T-helper 1 cell treated with Interleukin-12 subunit alpha and Interleukin-12 subunit beta and Interleukin-4 antibody, amounts not matched to agents 30 μg/mL and 1 μg/mL, for 36 hours (primary cell): ENCODE measurements around the gene DDAH1.

Source experiments
- H3K27ac Mint-ChIP-seq: one replicate; pipeline ENCODE4 v1.8.0; 2021; ENCODE audit warnings: mild to moderate bottlenecking, mixed read lengths
- H3K27me3 Mint-ChIP-seq: one replicate; pipeline ENCODE4 v1.8.0; 2021; ENCODE audit warnings: low read depth, mixed read lengths
- H3K36me3 Mint-ChIP-seq: one replicate; pipeline ENCODE4 v1.8.0; 2021; ENCODE audit warnings: low read depth, mixed read lengths
- H3K4me1 Mint-ChIP-seq: one replicate; pipeline ENCODE4 v1.8.0; 2021; ENCODE audit warnings: low read depth, mixed read lengths
- H3K4me3 Mint-ChIP-seq: one replicate; pipeline ENCODE4 v1.8.0; 2021; ENCODE audit warnings: mild to moderate bottlenecking, moderate library complexity, mixed read lengths
- H3K9me3 Mint-ChIP-seq: one replicate; pipeline ENCODE4 v1.8.0; 2021; ENCODE audit warnings: mixed read lengths

The DDAH1 gene

GRCh38 chr1:85300140-85300539 lies 164.8 kb downstream of the DDAH1 start:
- peaks cover 52% of the 10 kb centered on the region for H3K27me3 Mint-ChIP-seq
- no peak overlapping the region for H3K27ac Mint-ChIP-seq
- H3K36me3 Mint-ChIP-seq = peaks cover 2% of the 10 kb centered on the region
- H3K9me3 Mint-ChIP-seq = no peaks in the 10 kb centered on the region
- no peak overlapping the region for H3K4me3 Mint-ChIP-seq
- H3K4me1 Mint-ChIP-seq = peaks cover 17% of the 10 kb centered on the region

- Mint-ChIP-seq H3K27me3 (peaks cover 47% of the 10 kb centered on the region), H3K4me1 (peaks cover 17% of the 10 kb centered on the region), H3K4me3 (peak overlapping the region; percentile 70), H3K9me3 (no peaks in the 10 kb centered on the region), H3K36me3 (peaks cover 2% of the 10 kb centered on the region), H3K27ac (peak overlapping the region; percentile 80)
These were observed 166.9 kb downstream of the DDAH1 start for GRCh38 chr1:85297855-85298629.

- Mint-ChIP-seq H3K9me3 (no peaks in the 10 kb centered on the region), H3K4me1 (peaks cover 17% of the 10 kb centered on the region), H3K4me3 (no peak overlapping the region), H3K36me3 (peaks cover 2% of the 10 kb centered on the region), H3K27ac (no peak overlapping the region), H3K27me3 (peaks cover 46% of the 10 kb centered on the region)
These were observed 167.5 kb downstream of the DDAH1 start for GRCh38 chr1:85297538-85297854.

GRCh38 chr1:85296980-85297379 lies 168.0 kb downstream of the DDAH1 start:
- Mint-ChIP-seq H3K36me3 (peaks cover 2% of the 10 kb centered on the region), H3K4me1 (peaks cover 17% of the 10 kb centered on the region), H3K27me3 (peaks cover 45% of the 10 kb centered on the region), H3K4me3 (no peak overlapping the region), H3K27ac (no peak overlapping the region), H3K9me3 (no peaks in the 10 kb centered on the region)

- H3K4me3 Mint-ChIP-seq = no peak overlapping the region
- peaks cover 17% of the 10 kb centered on the region for H3K4me1 Mint-ChIP-seq
- no peak overlapping the region for H3K27ac Mint-ChIP-seq
- H3K36me3 Mint-ChIP-seq = peaks cover 2% of the 10 kb centered on the region
- H3K27me3 Mint-ChIP-seq = peaks cover 43% of the 10 kb centered on the region
- H3K9me3 Mint-ChIP-seq = no peaks in the 10 kb centered on the region
These were observed 169.3 kb downstream of the DDAH1 start for GRCh38 chr1:85295654-85296053.

GRCh38 chr1:85295006-85295431 lies 169.9 kb downstream of the DDAH1 start:
- H3K36me3 Mint-ChIP-seq = peaks cover 2% of the 10 kb centered on the region
- H3K27ac Mint-ChIP-seq = no peak overlapping the region
- H3K4me3 Mint-ChIP-seq = no peak overlapping the region
- peaks cover 17% of the 10 kb centered on the region for H3K4me1 Mint-ChIP-seq
- no peaks in the 10 kb centered on the region for H3K9me3 Mint-ChIP-seq
- H3K27me3 Mint-ChIP-seq = peaks cover 42% of the 10 kb centered on the region

GRCh38 chr1:85290826-85291225 lies 174.1 kb downstream of the DDAH1 start:
- no peak overlapping the region for H3K4me3 Mint-ChIP-seq
- H3K27me3 Mint-ChIP-seq = peaks cover 40% of the 10 kb centered on the region
- no peaks in the 10 kb centered on the region for H3K36me3 Mint-ChIP-seq
- no peaks in the 10 kb centered on the region for H3K4me1 Mint-ChIP-seq
- H3K9me3 Mint-ChIP-seq = no peaks in the 10 kb centered on the region
- no peak overlapping the region for H3K27ac Mint-ChIP-seq

- no peaks in the 10 kb centered on the region for H3K4me1 Mint-ChIP-seq
- H3K27ac Mint-ChIP-seq = no peak overlapping the region
- no peak overlapping the region for H3K4me3 Mint-ChIP-seq
- no peaks in the 10 kb centered on the region for H3K9me3 Mint-ChIP-seq
- peaks cover 39% of the 10 kb centered on the region for H3K27me3 Mint-ChIP-seq
- H3K36me3 Mint-ChIP-seq = no peaks in the 10 kb centered on the region
These were observed 175.1 kb downstream of the DDAH1 start for GRCh38 chr1:85289848-85290335.

- Mint-ChIP-seq H3K9me3 (no peaks in the 10 kb centered on the region), H3K4me3 (no peak overlapping the region), H3K36me3 (no peaks in the 10 kb centered on the region), H3K27ac (no peak overlapping the region), H3K4me1 (no peaks in the 10 kb centered on the region), H3K27me3 (peaks cover 36% of the 10 kb centered on the region)
These were observed 175.6 kb downstream of the DDAH1 start for GRCh38 chr1:85289207-85289847.

- Mint-ChIP-seq H3K9me3 (no peaks in the 10 kb centered on the region), H3K27me3 (peaks cover 38% of the 10 kb centered on the region), H3K27ac (no peak overlapping the region), H3K4me3 (no peak overlapping the region), H3K36me3 (no peaks in the 10 kb centered on the region), H3K4me1 (peaks cover 5% of the 10 kb centered on the region)
These were observed 180.8 kb downstream of the DDAH1 start for GRCh38 chr1:85284202-85284601.

- H3K4me3 Mint-ChIP-seq = no peak overlapping the region
- peaks cover 11% of the 10 kb centered on the region for H3K4me1 Mint-ChIP-seq
- H3K36me3 Mint-ChIP-seq = no peaks in the 10 kb centered on the region
- H3K27me3 Mint-ChIP-seq = peaks cover 43% of the 10 kb centered on the region
- no peaks in the 10 kb centered on the region for H3K9me3 Mint-ChIP-seq
- H3K27ac Mint-ChIP-seq = no peak overlapping the region
These were observed 181.3 kb downstream of the DDAH1 start for GRCh38 chr1:85283475-85284199.

GRCh38 chr1:85282424-85282823 lies 182.5 kb downstream of the DDAH1 start:
- H3K4me1 Mint-ChIP-seq = peaks cover 12% of the 10 kb centered on the region
- H3K27ac Mint-ChIP-seq = no peak overlapping the region

GRCh38 chr1:85280636-85281035 lies 184.3 kb downstream of the DDAH1 start:
- H3K4me3 Mint-ChIP-seq = no peak overlapping the region
- peaks cover 15% of the 10 kb centered on the region for H3K4me1 Mint-ChIP-seq
- no peaks in the 10 kb centered on the region for H3K9me3 Mint-ChIP-seq

More at GRCh38 chr1:85282424-85282823, 182.5 kb downstream of the DDAH1 start:
- H3K4me3 Mint-ChIP-seq = no peak overlapping the region
- H3K9me3 Mint-ChIP-seq = no peaks in the 10 kb centered on the region
- no peaks in the 10 kb centered on the region for H3K36me3 Mint-ChIP-seq
- H3K27me3 Mint-ChIP-seq = peaks cover 43% of the 10 kb centered on the region

GRCh38 chr1:85279458-85280080 lies 185.4 kb downstream of the DDAH1 start:
- peaks cover 33% of the 10 kb centered on the region for H3K27me3 Mint-ChIP-seq
- peaks cover 6% of the 10 kb centered on the region for H3K36me3 Mint-ChIP-seq
- H3K4me3 Mint-ChIP-seq = peak overlapping the region; percentile 18
- peaks cover 24% of the 10 kb centered on the region for H3K4me1 Mint-ChIP-seq
- no peak overlapping the region for H3K27ac Mint-ChIP-seq
- no peaks in the 10 kb centered on the region for H3K9me3 Mint-ChIP-seq

More at GRCh38 chr1:85280636-85281035, 184.3 kb downstream of the DDAH1 start:
- Mint-ChIP-seq H3K27ac (no peak overlapping the region), H3K36me3 (no peaks in the 10 kb centered on the region), H3K27me3 (peaks cover 33% of the 10 kb centered on the region)
